NCI-H1694 (cell line): ENCODE data around the gene KAT6B.

ENCODE experiments used
- DNase-seq: peaks from one replicate; lab custom pipeline; 2025; lab: John Stamatoyannopoulos, UW

The KAT6B gene

GRCh38 chr10:75068523-75068922 lies 242.1 kb downstream of the KAT6B start:
- DNase-seq, result no peak

GRCh38 chr10:75070476-75070875 lies 244.1 kb downstream of the KAT6B start:
- DNase-seq, result no peak

GRCh38 chr10:75070961-75071428 lies 244.6 kb downstream of the KAT6B start:
- no peak for DNase-seq

- DNase-seq, result no peak
Observed at GRCh38 chr10:75071756-75072155, 245.4 kb downstream of the KAT6B start.

GRCh38 chr10:75072727-75073126 lies 246.3 kb downstream of the KAT6B start:
- DNase-seq, result no peak

- DNase-seq, result no peak
Observed at GRCh38 chr10:75073442-75073841, 247.0 kb downstream of the KAT6B start.

- DNase-seq, result no peak
Observed at GRCh38 chr10:75074711-75075445, 248.5 kb downstream of the KAT6B start.

- no peak for DNase-seq
Observed at GRCh38 chr10:75076348-75076747, 249.9 kb downstream of the KAT6B start.

- no peak for DNase-seq
Observed at GRCh38 chr10:75079436-75080083, 253.2 kb downstream of the KAT6B start.

- no peak for DNase-seq
Observed at GRCh38 chr10:75080554-75080953, 254.2 kb downstream of the KAT6B start.

- DNase-seq, result no peak
Observed at GRCh38 chr10:75081379-75081778, 255.0 kb downstream of the KAT6B start.
